Measurements from ENCODE around the gene SERPINB8.

DNA sequence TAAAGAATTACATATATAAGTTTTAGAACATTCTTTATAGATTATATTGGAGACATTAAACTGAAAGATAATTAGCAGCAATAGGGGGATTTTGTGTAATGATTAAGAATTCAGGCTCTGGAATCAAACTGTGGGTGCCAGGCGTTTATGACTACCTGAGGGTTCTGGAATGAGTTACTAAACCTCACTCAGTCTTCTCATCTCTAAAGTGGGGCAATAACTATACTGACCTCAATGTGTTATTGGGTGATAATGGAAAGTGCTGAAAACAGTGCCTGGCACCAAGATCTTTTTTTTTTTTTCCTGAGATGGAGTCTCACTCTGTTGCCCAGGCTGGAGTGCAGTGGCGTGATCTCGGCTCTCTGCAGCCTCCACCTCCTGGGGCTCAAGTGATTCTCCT, 7.2 kb downstream of the SERPINB8 start:
- TF ChIP-seq, protein P1, sequence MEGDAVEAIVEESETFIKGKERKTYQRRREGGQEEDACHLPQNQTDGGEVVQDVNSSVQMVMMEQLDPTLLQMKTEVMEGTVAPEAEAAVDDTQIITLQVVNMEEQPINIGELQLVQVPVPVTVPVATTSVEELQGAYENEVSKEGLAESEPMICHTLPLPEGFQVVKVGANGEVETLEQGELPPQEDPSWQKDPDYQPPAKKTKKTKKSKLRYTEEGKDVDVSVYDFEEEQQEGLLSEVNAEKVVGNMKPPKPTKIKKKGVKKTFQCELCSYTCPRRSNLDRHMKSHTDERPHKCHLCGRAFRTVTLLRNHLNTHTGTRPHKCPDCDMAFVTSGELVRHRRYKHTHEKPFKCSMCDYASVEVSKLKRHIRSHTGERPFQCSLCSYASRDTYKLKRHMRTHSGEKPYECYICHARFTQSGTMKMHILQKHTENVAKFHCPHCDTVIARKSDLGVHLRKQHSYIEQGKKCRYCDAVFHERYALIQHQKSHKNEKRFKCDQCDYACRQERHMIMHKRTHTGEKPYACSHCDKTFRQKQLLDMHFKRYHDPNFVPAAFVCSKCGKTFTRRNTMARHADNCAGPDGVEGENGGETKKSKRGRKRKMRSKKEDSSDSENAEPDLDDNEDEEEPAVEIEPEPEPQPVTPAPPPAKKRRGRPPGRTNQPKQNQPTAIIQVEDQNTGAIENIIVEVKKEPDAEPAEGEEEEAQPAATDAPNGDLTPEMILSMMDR (IDR thresholded peaks at IDR 0.05) = no peak
- no peak for TF ChIP-seq POLR2A (IDR thresholded peaks at IDR 0.05)
- no peak for TF ChIP-seq EP300 (IDR thresholded peaks at IDR 0.05)

All from tibial nerve (tissue), 4 donors.